Hypothalamus (tissue), 51 donors: ENCODE measurements around the gene ATRAID.

Source experiments
- DNase-seq, 51 donors: peaks; one replicate each; lab custom pipeline; 2025; lab: John Stamatoyannopoulos, UW

The ATRAID gene

DNA sequence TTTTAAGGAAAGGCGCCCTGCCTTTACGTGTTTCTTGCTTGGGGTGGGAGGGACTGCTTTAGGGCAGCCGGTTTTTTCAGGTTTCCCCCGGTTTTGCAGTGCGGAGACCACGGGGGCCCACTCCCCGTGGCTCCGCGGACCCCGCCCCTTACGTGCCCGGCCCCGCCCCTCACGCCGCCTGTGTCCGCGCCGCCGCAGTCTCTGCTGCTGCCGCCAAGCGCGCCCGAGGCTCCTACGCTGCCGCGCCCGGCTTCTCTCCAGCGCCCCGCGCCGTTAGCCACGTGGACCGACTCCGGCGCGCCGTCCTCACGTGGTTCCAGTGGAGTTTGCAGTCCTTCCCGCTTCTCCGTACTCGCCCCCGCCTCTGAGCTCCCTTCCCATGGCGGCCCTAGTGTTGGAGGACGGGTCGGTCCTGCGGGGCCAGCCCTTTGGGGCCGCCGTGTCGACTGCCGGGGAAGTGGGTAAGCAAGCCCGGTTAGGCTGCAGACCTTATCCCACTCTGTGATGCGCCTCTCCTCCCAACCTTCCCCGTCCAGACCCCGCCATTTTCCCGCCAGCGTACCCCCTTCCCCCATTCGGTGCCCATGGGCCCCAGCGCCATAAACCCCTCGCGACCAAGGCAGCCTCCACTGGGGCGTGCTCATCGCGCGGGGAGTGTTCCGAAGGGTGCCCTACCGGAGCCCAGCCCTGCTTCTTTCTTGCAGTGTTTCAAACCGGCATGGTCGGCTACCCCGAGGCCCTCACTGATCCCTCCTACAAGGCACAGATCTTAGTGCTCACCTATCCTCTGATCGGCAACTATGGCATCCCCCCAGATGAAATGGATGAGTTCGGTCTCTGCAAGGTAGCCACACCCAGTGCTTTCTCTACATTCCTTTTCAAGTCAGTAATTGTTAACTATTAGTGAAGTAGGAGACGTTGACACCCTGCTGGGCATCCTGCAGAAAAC lies 5.6 kb downstream of the ATRAID start, which contains the start of gene CAD:
CAD (plus strand) TSS at position 197 of the 949 bp plus-strand sequence; CDS start at position 380, 183 bp downstream.
- DNase-seq, result peak; percentile 9 to 88 (median 68)

DNA sequence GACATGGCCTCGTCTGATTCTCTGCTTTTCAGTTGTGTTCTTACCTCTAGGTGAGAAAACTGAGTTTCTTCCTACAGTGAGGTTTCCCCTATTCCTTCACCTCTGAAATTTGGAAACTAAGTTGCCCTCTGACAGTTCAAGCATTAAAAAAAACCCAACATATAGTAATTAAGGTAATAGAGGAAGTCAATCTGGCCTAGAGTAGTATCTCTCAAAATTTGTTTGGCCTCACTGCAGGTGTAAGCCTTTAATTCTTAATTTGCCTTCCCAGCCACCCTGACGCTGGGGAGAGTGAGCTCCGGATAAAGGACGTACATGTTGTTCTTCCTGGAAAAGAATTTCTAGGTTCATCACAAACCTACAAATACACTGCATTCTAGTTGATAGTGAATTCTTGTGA lies 6.8 kb downstream of the ATRAID start:
- no peak for DNase-seq

DNA sequence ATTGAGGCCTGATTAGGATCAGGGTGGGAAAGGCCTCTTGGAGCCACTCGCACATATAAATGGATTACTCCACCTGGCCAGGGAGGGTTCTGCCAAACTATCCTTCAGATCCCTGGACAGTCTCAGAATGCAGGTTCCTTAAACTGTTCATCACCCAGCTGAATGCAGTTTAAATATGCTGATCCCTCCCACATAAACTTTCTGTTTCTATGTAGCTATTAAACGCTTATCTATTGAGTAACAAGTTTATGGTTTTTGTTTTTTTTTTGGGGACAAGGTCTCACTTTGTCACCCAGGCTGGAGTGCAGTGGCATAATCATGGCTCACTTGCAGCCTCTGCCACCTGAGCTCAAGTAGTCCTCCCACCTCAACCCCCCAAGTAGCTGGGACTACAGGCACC lies 7.2 kb downstream of the ATRAID start:
- no peak for DNase-seq

DNA sequence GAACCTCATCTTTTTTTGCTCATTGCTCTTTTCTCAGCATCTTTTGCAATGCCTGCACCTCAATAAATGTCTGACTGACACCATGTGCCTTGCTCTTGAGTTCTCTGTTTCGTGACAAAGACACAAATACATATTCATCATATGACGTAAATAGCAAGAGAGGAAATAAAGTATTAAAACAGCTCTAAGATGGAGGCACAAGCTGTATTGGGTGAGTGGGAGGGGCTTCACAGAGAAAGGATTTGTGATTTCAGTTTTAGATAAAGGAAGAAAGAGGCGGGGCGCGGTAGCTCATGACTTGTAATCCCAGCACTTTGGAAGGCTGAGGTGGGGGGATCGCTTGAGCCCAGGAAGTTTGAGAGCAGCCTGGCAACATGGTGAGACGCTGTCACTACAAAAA lies 8.2 kb downstream of the ATRAID start:
- DNase-seq, result no peak

DNA sequence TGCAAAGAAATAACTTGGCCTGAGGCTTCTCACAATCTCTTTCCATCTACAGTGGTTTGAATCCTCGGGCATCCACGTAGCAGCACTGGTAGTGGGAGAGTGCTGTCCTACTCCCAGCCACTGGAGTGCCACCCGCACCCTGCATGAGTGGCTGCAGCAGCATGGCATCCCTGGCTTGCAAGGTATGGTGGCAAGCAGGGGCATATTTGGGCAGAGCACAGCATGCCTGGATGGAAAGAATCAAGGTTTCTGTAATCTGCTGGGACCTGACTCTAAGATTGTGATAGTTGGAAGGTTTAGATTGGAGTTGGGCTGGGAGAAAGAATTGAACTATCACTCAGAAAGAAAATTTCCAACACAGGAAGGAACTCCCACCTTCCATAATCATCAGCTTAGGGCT lies 9.3 kb downstream of the ATRAID start:
- no peak for DNase-seq

DNA sequence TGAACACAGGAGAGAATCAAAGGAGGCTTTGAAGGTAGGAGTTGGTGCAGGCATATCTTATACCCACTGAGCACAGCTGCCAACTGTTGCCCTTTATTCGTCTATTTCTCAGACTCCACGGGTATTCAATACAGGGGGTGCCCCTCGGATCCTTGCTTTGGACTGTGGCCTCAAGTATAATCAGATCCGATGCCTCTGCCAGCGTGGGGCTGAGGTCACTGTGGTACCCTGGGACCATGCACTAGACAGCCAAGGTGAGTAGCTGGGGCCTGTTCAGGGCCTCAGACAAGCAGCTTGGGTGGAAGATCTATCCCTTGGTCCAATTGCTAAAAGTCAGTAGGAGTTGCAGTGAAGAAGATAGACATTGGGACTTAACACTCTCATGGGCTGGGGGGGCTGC lies 10.6 kb downstream of the ATRAID start:
- DNase-seq, result no peak

DNA sequence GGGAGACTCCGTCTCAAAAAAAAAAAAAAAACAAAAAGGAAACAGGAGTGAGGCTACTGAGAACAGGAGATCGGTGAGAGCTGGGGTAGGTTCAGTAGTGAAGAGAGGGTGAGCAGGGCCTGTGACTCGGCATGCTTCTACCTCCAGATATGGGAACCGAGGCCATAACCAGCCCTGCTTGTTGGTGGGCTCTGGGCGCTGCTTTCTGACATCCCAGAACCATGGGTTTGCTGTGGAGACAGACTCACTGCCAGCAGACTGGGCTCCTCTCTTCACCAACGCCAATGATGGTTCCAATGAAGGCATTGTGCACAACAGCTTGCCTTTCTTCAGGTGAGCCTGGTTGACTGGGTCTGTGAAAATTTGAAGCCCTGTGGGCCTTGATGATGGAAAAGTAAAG lies 11.6 kb downstream of the ATRAID start:
- DNase-seq, result no peak

DNA sequence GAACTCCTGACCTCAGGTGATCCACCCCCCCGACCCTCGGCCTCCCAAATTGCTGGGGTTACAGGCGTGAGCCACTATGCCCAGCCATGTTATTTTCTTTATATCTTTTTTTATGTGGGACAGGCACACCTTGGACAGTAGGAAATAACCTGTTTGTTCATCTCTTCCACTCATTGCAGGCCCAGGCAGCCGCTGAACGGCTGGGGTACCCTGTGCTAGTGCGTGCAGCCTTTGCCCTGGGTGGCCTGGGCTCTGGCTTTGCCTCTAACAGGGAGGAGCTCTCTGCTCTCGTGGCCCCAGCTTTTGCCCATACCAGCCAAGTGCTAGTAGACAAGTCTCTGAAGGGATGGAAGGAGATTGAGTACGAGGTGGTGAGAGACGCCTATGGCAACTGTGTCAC lies 13.7 kb downstream of the ATRAID start:
- no peak for DNase-seq

DNA sequence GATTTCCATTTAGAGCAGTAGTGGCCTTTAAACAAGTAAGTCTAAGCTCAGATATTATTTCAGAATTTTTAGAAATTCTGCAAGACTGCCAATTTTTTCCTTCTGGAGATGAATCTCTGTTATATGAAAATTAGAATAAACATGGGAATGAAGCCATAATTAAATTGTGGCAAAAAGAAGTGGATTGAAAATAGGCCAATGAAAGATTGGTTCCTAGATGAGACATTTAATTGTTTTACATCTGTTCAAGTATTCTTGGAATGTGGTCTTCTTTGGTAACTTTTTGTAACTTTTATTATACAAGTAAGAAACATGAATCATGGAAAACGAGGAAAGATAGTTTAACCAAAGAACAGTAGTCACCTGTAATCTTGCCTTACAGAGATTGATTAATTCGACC lies 15.7 kb downstream of the ATRAID start:
- DNase-seq, result no peak

DNA sequence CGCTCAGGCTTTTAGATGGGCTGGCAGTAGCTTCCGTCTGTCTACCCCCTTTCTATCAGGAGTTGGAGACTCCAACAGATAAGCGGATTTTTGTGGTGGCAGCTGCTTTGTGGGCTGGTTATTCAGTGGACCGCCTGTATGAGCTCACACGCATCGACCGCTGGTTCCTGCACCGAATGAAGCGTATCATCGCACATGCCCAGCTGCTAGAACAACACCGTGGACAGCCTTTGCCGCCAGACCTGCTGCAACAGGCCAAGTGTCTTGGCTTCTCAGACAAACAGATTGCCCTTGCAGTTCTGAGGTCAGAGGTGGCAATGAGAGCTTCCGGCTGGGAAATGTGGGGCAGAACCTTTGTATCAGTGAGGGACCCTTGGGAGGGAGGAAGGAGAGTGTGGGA lies 20.1 kb downstream of the ATRAID start:
- no peak for DNase-seq

DNA sequence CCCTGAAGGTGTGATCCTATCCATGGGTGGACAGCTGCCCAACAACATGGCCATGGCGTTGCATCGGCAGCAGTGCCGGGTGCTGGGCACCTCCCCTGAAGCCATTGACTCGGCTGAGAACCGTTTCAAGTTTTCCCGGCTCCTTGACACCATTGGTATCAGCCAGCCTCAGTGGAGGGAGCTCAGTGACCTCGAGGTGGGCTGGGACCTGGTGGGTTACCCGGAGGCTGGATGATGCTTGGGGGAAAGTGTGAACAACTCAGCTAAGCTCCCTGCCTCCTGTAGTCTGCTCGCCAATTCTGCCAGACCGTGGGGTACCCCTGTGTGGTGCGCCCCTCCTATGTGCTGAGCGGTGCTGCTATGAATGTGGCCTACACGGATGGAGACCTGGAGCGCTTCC lies 21.5 kb downstream of the ATRAID start:
- no peak for DNase-seq

DNA sequence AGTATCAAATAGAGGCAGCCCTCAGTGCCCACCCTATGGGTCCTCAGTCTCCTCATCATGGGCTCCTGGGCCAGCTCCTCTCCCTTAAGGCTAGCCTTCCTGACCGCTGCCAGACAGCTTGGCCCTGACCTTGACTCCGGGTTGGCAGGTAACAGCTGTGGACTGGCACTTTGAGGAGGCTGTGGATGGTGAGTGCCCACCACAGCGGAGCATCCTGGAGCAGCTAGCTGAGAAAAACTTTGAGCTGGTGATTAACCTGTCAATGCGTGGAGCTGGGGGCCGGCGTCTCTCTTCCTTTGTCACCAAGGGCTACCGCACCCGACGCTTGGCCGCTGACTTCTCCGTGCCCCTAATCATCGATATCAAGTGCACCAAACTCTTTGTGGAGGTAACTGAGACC lies 24.3 kb downstream of the ATRAID start:
- DNase-seq, result no peak

DNA sequence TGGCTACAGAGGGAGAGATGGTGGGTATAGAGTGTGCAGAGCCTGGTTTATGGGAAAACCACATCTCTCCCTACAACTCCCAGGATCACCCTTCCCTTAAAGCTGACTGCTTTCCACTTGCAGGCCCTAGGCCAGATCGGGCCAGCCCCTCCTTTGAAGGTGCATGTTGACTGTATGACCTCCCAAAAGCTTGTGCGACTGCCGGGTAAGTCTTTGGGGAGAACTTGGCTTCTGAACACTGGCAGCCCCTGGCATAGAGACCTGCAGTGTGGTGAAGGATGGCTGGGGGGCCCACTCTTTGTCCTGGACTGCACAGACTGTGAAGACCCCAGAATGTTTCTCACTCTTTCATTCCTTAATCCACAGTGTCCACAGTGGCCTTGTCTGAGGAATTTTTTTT lies 24.8 kb downstream of the ATRAID start:
- DNase-seq, result no peak

DNA sequence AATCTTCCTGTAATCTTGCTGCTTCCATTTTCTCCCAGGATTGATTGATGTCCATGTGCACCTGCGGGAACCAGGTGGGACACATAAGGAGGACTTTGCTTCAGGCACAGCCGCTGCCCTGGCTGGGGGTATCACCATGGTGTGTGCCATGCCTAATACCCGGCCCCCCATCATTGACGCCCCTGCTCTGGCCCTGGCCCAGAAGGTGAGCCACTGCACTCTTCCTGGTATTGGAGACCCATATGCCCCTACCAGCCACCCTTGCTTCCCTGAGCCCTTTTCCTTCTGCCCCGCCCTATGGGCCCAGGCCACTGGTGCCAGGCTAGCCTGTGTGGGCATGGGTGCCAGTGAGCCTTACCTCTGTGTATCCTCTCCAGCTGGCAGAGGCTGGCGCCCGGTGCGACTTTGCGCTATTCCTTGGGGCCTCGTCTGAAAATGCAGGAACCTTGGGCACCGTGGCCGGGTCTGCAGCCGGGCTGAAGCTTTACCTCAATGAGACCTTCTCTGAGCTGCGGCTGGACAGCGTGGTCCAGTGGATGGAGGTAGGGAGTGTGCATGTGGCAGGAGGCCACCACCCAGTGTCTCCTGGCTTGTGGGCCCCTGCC lies 25.6 kb downstream of the ATRAID start:
- no peak for DNase-seq

DNA sequence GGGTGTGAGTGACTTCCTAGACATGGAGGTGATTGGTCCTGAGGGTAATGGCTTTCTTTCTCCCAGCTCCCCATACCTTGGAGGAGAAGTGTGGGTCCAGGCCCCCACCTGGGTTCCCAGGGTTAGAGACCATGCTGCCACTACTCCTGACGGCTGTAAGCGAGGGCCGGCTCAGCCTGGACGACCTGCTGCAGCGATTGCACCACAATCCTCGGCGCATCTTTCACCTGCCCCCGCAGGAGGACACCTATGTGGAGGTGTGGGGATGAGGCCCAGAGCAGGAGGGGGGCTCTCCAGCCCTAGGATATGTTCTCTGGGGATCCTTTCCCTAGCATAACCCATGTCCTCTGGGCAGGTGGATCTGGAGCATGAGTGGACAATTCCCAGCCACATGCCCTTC lies 27.1 kb downstream of the ATRAID start:
- no peak for DNase-seq

DNA sequence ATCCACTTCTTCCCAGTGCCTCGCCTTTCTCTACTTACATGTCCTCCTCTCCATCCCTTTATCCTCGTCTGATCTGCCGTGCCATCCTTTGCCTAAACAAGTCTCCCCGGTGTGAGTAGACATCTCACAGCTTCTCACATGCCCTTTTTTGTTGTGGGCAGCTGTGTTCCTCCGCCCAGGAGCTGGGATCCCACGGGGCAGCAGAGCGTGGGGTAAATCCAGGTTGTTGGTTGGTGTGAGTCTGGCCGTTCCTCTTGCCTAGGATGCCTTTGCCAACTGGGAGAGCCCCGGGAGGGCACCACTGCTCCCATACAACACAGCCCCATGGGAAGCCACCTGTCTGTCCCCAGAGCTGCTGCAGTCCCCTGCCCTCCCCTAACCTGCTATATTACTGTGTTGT lies 28.6 kb downstream of the ATRAID start:
- no peak for DNase-seq

DNA sequence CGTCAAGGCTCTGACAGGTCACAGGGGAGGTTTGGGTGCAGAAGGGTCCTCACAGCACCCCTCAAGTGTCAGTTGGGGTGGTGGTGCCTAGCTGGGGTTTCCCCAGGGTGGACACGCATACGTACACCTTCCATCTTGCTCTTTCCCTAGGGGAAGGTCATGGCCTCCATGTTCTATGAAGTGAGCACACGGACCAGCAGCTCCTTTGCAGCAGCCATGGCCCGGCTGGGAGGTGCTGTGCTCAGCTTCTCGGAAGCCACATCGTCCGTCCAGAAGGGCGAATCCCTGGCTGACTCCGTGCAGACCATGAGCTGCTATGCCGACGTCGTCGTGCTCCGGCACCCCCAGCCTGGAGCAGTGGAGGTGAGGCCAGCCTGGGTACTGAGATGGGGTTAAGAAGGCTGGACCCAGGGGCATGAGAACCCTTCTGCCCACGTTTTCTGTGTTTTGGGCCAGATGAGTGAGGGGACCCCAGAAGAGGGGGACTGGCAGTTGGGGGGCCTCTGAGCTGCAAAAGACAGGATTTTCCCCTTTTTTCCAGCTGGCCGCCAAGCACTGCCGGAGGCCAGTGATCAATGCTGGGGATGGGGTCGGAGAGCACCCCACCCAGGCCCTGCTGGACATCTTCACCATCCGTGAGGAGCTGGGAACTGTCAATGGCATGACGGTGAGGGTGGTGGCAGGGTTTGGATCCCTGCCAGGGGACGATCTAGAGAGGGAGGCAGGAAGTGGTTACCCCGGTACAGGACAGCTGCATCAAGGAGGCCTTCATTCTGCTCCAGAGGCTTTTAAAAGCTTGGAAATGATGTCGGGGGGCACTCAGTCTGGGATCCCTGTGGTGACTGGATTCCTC lies 30.1 kb downstream of the ATRAID start:
- no peak for DNase-seq

DNA sequence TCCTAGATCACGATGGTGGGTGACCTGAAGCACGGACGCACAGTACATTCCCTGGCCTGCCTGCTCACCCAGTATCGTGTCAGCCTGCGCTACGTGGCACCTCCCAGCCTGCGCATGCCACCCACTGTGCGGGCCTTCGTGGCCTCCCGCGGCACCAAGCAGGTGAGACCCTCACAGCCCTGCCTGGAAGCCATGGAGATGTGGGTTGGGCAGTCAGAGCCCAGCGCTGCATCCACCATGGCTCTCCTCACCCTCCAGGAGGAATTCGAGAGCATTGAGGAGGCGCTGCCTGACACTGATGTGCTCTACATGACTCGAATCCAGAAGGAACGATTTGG lies 30.7 kb downstream of the ATRAID start:
- no peak for DNase-seq

DNA sequence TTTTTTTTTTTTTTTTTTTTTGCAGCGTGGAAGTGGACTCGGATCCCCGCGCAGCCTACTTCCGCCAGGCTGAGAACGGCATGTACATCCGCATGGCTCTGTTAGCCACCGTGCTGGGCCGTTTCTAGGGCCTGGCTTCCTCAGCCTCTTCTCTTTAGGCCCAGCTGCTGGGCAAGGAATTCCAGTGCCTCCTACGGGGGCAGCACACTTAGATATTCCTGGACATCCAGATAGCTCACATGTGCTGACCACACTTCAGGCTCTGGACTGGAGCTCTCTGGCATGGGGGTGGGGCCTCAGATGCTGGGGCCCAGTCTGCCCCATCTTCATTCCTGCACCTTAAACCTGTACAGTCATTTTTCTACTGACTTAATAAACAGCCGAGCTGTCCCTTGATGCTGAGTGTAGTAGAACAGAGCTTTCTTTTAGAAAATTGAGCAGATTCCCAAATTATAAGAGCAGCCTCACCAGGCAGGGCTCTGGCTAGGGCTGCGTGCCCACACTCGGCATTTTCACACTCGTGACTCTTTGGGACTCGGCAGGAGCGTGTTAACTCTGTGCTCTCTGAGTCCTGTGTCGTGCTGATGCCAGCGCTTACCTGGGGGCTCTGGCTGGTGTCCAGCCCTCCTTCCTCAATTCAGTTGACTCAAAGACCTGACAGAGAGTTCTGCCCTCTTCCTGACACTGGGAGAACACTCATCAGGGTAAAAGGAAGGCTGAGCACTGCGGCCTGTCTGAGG lies 31.7 kb downstream of the ATRAID start:
- no peak for DNase-seq

DNA sequence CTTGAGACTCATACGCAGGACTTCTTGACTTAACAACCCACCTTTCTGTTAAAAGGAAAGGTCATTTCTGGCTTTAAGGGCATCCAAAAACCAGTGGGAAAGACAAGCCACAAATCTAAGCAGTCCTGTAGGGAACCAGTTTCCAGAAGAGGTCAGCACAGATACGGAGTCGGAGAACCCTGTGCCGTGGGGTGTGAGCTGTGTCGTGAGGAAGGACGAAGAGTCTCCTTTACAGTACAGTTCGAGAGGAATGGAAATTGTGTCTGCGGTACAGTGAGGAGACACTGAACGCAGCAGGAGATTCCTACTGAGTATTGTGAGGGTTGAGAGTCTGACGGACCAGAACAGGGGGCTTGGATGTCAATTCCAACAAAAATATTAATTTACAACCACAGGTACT lies 33.3 kb downstream of the ATRAID start:
- no peak for DNase-seq

DNA sequence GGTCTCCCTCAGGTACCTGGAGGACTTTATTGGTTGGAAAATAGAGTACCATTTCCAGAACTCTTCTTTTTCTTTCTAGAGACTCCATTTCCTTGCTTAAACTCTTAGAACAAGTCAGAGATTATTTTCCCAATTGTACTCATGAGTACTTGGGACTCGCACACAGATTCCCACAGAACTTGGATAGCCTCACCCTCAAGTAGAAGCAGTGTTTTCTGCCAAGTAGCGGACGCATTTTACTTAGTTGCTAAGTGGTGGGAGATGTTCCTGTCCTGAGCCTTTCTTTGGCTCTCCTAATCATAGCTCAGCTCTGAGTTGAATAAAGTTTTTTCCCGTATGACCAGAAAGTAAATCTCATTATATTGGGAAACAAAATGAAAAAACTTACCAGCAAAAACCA lies 33.8 kb downstream of the ATRAID start:
- no peak for DNase-seq
